GM10266 (cell line): Measurements from ENCODE around the gene NUDCD3.

Experiments used
- DNase-seq: peaks from one replicate; pipeline ENCODE4 v3.0.0; 2012; ENCODE audit errors: extremely low spot score
- TF ChIP-seq, protein P1 (sequence below): IDR thresholded peaks from 2 replicates; pipeline ENCODE4 v1.5.1; 2012; ENCODE audit warnings: mild to moderate bottlenecking, low read depth; ENCODE audit not compliant: control insufficient read depth, insufficient read depth; ENCODE audit errors: missing control alignments

Gene NUDCD3

DNA sequence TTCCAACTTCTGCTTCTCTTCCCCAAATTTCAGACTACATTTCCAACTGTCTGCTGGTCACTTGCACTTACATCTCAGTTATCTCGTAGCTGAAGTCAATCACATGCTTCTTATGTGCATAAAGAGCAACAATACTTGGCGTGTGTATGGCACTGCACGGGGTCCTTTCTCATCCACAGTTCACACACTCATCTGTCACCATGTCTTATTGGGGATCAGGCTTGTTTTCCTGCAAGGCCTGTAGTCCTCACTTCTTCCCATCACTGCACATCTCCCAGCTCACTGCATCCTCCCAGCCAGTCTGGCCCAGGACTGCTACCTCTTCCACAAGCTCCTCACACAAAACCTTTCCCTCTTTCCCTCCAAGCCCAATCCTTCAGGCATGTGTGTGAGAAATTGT lies 35.3 kb downstream of the NUDCD3 start:
- no peak for DNase-seq
- TF ChIP-seq, protein P1, sequence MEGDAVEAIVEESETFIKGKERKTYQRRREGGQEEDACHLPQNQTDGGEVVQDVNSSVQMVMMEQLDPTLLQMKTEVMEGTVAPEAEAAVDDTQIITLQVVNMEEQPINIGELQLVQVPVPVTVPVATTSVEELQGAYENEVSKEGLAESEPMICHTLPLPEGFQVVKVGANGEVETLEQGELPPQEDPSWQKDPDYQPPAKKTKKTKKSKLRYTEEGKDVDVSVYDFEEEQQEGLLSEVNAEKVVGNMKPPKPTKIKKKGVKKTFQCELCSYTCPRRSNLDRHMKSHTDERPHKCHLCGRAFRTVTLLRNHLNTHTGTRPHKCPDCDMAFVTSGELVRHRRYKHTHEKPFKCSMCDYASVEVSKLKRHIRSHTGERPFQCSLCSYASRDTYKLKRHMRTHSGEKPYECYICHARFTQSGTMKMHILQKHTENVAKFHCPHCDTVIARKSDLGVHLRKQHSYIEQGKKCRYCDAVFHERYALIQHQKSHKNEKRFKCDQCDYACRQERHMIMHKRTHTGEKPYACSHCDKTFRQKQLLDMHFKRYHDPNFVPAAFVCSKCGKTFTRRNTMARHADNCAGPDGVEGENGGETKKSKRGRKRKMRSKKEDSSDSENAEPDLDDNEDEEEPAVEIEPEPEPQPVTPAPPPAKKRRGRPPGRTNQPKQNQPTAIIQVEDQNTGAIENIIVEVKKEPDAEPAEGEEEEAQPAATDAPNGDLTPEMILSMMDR: no peak

- DNase-seq: no peak
- TF ChIP-seq, protein P1: no peak
Observed at GRCh38 chr7:44454348-44454747, 36.1 kb downstream of the NUDCD3 start.

- no peak for DNase-seq
- TF ChIP-seq, protein P1: no peak
Observed at GRCh38 chr7:44451123-44451522, 39.3 kb downstream of the NUDCD3 start.

GRCh38 chr7:44449584-44449928 lies 40.9 kb downstream of the NUDCD3 start:
- DNase-seq: no peak
- TF ChIP-seq, protein P1: no peak

- TF ChIP-seq, protein P1: no peak
- no peak for DNase-seq
Observed at GRCh38 chr7:44448922-44449583, 41.4 kb downstream of the NUDCD3 start.

DNA sequence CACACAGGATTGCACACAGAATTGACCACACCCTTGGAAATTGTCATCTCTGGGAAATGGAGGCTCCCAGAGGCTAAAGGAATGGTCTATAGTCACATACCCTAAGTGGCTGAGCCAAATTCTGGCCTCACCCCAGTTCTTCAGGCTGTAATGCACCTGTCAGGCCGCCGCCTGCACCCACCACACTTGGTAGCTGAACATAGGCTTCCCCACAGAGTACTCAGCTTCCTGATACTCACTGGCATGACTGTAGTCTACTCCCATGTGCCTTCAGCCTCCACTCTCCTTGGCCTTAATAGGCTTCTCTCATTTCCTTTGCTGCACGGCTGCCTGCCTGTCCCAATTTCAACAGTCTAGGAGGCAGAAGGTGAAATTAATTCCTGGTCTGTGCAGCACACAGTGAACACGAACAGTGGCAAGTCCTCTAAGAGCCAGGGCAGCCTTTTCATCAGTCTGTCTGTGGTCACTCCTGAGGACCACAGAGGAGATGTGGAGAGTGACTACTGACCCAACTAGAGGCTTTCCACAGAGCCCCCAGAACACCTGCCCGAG lies 42.5 kb downstream of the NUDCD3 start:
- DNase-seq: no peak
- TF ChIP-seq, protein P1: no peak

DNA sequence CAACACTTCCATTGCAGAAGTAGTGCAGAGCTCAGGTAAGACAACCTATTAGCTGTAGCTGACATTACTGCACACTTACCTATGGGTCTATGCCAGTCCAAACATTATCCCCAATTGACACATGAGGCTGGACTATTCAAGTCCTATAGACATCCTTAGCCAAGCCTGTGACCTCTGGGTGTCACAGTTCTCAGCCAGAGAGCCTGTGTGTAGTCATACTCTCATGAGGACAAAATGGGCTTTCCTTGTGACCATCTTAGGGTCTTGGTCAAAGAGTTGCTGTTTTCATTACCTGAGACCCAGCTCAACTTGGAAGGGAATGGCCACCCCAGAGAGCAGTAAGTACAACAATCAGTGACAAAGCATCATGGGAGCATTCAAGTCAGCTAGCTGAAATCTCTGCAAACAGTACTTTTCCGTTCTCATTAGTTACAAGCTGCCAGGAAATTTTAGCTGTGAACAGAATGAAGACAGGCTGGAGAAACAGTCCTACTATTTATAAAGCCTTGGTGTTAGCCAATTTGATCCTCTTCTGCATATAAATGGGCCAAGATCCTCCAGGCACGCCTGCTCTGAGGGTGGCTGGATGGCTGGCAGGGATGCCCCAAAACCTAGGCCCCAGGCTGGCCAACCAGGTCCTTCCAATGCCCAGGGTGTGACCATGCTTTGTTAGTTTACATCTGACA lies 44.3 kb downstream of the NUDCD3 start:
- TF ChIP-seq, protein P1: no peak
- no peak for DNase-seq
